GM13977 (cell line): Measurements from ENCODE around the gene BUD23.

Experiments
- DNase-seq: peaks from one replicate; pipeline ENCODE4 v3.0.0; 2012; ENCODE audit warnings: low spot score
- CTCF ChIP-seq: IDR thresholded peaks from 2 replicates; pipeline ENCODE4 v1.5.1; 2012; ENCODE audit warnings: mild to moderate bottlenecking, control low read depth; ENCODE audit not compliant: insufficient read depth; ENCODE audit errors: extremely low read depth, missing control alignments
- in situ Hi-C: fragments of 300-500 bp; cut with MboI; formaldehyde crosslinking; loops from one replicate; pipeline ENCODE4 v1.12.0; 2022; ENCODE audit warnings: low sequenced_read_pairs, low pct_unique_long_range_greater_than_20kb, mixed read lengths, inconsistent platforms; ENCODE audit not compliant: unreplicated experiment

BUD23 gene

GRCh38 chr7:73645643-73646174, 37.7 kb upstream of the BUD23 start:
- DNase-seq, result no peak
- in situ Hi-C loops, result no loop called here
- no peak for TF ChIP-seq CTCF

GRCh38 chr7:73646785-73647724, 36.3 kb upstream of the BUD23 start:
- DNase-seq, result no peak

GRCh38 chr7:73647725-73648592, 35.4 kb upstream of the BUD23 start:
- peak; percentile 60 for DNase-seq
- TF ChIP-seq CTCF, result peak; percentile 18
- in situ Hi-C loops, result no loop called here

More at GRCh38 chr7:73646785-73647724, 36.3 kb upstream of the BUD23 start:
- TF ChIP-seq CTCF, result no peak
- in situ Hi-C loops, result no loop called here

GRCh38 chr7:73648593-73649332, 34.6 kb upstream of the BUD23 start:
- DNase-seq, result no peak
- in situ Hi-C loops, result no loop called here
- TF ChIP-seq CTCF, result no peak

- DNase-seq, result no peak
- in situ Hi-C loops, result no loop called here
- no peak for TF ChIP-seq CTCF
Measured at GRCh38 chr7:73649576-73649975, 33.8 kb upstream of the BUD23 start.

GRCh38 chr7:73650524-73650923, 32.9 kb upstream of the BUD23 start:
- in situ Hi-C loops, result no loop called here
- DNase-seq, result no peak
- no peak for TF ChIP-seq CTCF
